Upper lobe of right lung (tissue), 1 donor: Measurements from ENCODE around the gene PLA2G2D. TPM values are rescaled to one million over a fixed set of nuclear protein-coding genes. Genes with fewer than 3 reads are reported as not detected.

Experiments used
- ATAC-seq: fragments of 200-7000 bp; cut with Tn5 transposase; one replicate; pipeline ENCODE4 v1.9.1; 2020; ENCODE audit warnings: mild to moderate bottlenecking, moderate library complexity
- DNase-seq: peaks from one replicate; pipeline ENCODE4 v3.0.0-alpha.2; 2020
- H3K27ac ChIP-seq: fragments of 200-600 bp; one replicate; pipeline ENCODE4 v1.8.0; 2022
- H3K27me3 ChIP-seq: fragments of 200-600 bp; one replicate; pipeline ENCODE4 v1.8.0; 2022; ENCODE audit warnings: mild to moderate bottlenecking
- H3K36me3 ChIP-seq: fragments of 200-600 bp; one replicate; pipeline ENCODE4 v1.8.0; 2022
- H3K4me1 ChIP-seq: fragments of 200-600 bp; one replicate; pipeline ENCODE4 v1.8.0; 2022
- H3K4me3 ChIP-seq: fragments of 200-600 bp; one replicate; pipeline ENCODE4 v1.8.0; 2022; ENCODE audit warnings: mild to moderate bottlenecking
- H3K9me3 ChIP-seq: fragments of 200-600 bp; one replicate; pipeline ENCODE4 v1.8.0; 2022
- CTCF ChIP-seq: fragments of 200-600 bp; IDR thresholded peaks from one replicate; pipeline ENCODE4 v1.8.0; 2022; ENCODE audit warnings: antibody characterized with exemption
- intact Hi-C: fragments of 100-400 bp; cut with DNase I; formaldehyde crosslinking; loops from one replicate; pipeline ENCODE4 v1.11.0; 2022
- total RNA-seq: library from RNA; stranded (reverse); fragmentation: NEBNext Ultra II Directional; extraction: Animal tissue kit (Norgen Biotek cat#: 25700); gene quantifications from one replicate; pipeline ENCODE4 v1.2.1, GENCODE V29; 2021
- donor health status: DM: no; HTN: yes; CAD: no; lungs with severe emphysema.

The PLA2G2D gene
- total RNA-seq, 1 donor from 2014 or later: not detected

GRCh38 chr1:20107351-20107750, 12.0 kb downstream of the PLA2G2D start:
- Histone ChIP-seq H3K27me3 (no peaks in the 10 kb centered on the region), H3K36me3 (no peaks in the 10 kb centered on the region), H3K4me1 (no peaks in the 10 kb centered on the region), H3K27ac (no peak overlapping the region), H3K4me3 (no peak overlapping the region), H3K9me3 (no peaks in the 10 kb centered on the region)
- intact Hi-C loops: no loop called here
- no peak for TF ChIP-seq CTCF
- DNase-seq (no peak), ATAC-seq (no peak)

DNA sequence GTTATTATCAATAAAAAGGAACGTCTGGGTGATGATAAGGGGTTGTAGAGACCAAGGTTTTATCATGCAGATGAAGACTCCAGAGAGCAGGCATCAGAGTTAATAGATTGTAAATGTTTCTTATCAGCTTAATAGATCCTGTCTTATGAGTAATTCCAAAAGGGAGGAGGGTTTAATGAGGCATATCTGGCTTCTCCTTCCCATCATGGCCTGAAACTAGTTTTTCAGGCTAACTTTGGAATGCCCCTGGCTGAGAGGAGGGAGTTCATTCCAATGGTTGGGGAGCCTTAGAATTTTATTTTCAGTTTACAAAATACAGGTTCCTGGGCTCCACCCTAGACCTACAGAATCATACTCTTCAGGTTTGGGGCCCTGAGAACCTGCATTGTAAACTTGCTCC, 13.5 kb downstream of the PLA2G2D start:
- no peak for TF ChIP-seq CTCF
- no peak for DNase-seq
- no peak for ATAC-seq
- H3K4me1 ChIP-seq: peaks cover under 1% of the 10 kb centered on the region
- no peaks in the 10 kb centered on the region for H3K9me3 ChIP-seq
- intact Hi-C loops: no loop called here
- H3K36me3 ChIP-seq: no peaks in the 10 kb centered on the region
- H3K27me3 ChIP-seq: no peaks in the 10 kb centered on the region
- H3K27ac ChIP-seq: no peak overlapping the region
- no peak overlapping the region for H3K4me3 ChIP-seq

DNA sequence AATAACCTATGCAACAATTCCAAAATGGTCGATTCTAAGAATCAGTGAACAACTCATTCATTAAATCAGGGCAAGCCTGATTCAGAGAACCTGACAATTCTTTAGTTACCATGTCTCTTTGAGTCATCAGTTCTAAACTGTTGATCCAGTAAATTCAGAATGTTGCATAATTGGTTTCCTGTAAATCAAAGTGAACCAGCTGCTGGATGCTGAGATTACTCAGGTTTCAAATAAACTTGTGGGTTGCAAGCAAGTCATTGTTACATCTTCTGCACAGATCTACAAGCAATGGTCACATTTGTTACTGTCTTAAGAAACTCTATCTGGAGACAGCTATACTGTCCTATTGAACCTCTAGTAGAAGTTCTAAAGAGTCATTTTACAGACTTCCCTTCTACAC, 16.5 kb downstream of the PLA2G2D start:
- no peak for DNase-seq
- intact Hi-C loops: no loop called here
- ATAC-seq: no peak

GRCh38 chr1:20100632-20101355, 18.5 kb downstream of the PLA2G2D start:
- DNase-seq (no peak), ATAC-seq (peak; percentile 91)
- Histone ChIP-seq H3K4me1 (peaks cover 5% of the 10 kb centered on the region), H3K27ac (no peak overlapping the region), H3K36me3 (no peaks in the 10 kb centered on the region), H3K4me3 (no peak overlapping the region), H3K9me3 (no peaks in the 10 kb centered on the region), H3K27me3 (no peaks in the 10 kb centered on the region)
- TF ChIP-seq CTCF: peak; percentile 84
- intact Hi-C loops: no loop called here

More for the DNA sequence above, 16.5 kb downstream of the PLA2G2D start:
- no peaks in the 10 kb centered on the region for H3K27me3 ChIP-seq
- peaks cover 5% of the 10 kb centered on the region for H3K4me1 ChIP-seq
- H3K4me3 ChIP-seq: no peak overlapping the region
- TF ChIP-seq CTCF: no peak
- no peaks in the 10 kb centered on the region for H3K36me3 ChIP-seq
- no peak overlapping the region for H3K27ac ChIP-seq
- H3K9me3 ChIP-seq: no peaks in the 10 kb centered on the region

GRCh38 chr1:20099533-20099932, 19.8 kb downstream of the PLA2G2D start:
- intact Hi-C loops: no loop called here
- Histone ChIP-seq H3K9me3 (no peaks in the 10 kb centered on the region), H3K27me3 (no peaks in the 10 kb centered on the region), H3K36me3 (no peaks in the 10 kb centered on the region), H3K27ac (no peak overlapping the region), H3K4me1 (peaks cover 5% of the 10 kb centered on the region), H3K4me3 (no peak overlapping the region)
- TF ChIP-seq CTCF: no peak
- no peak for DNase-seq
- no peak for ATAC-seq
